Tibial nerve (tissue), 4 donors: Measurements from ENCODE around the gene CDK18. TPM values are rescaled to one million over a fixed set of nuclear protein-coding genes. Genes with fewer than 3 reads are reported as not detected.

Source experiments
- DNase-seq, 2 donors: peaks; one replicate each; pipeline ENCODE4 v3.0.0-alpha.2; 2019; ENCODE audit warnings: low spot score in 2 of 2
- H3K27ac ChIP-seq, 4 donors: fragments of 200-600 bp; sonication (generic) in 3 of 4; one replicate each; pipeline ENCODE4 v1.5.1; 2017 to 2019; ENCODE audit warnings: mild to moderate bottlenecking in 1 of 4
- H3K27me3 ChIP-seq, 2 donors: fragments of 200-600 bp; sonication (generic) in 1 of 2; one replicate each; pipeline versions ENCODE4 v1.5.1 to v1.6.0; 2017 to 2019
- H3K36me3 ChIP-seq, 3 donors: fragments of 200-600 bp; sonication (generic); one replicate each; pipeline ENCODE4 v1.5.1; 2018 to 2019
- H3K4me1 ChIP-seq, 4 donors: fragments of 200-600 bp; sonication (generic) in 3 of 4; one replicate each; pipeline ENCODE4 v1.5.1; 2017 to 2019
- H3K4me3 ChIP-seq, 4 donors: fragments of 200-600 bp; sonication (generic) in 3 of 4; one replicate each; pipeline ENCODE4 v1.5.1; 2017 to 2019; ENCODE audit warnings: mild to moderate bottlenecking in 1 of 4, moderate library complexity in 1 of 4
- H3K9me3 ChIP-seq, 4 donors: fragments of 200-600 bp; sonication (generic) in 3 of 4; one replicate each; pipeline ENCODE4 v1.5.1; 2017 to 2019
- CTCF ChIP-seq, 5 experiments: fragments of 200-600 bp in 3 of 5; fragments of 450-650 bp in 2 of 5; sonication (generic) in 3 of 5; IDR thresholded peaks; one replicate each; pipeline ENCODE4 v1.5.1; 2016 to 2019; ENCODE audit warnings: antibody characterized with exemption in 5 of 5, mild to moderate bottlenecking in 3 of 5, moderate library complexity in 2 of 5
- EP300 ChIP-seq, 2 donors: sonication (generic); formaldehyde crosslinking; IDR thresholded peaks; one replicate each; pipeline ENCODE4 v1.6.1; 2017; ENCODE audit warnings: antibody characterized with exemption in 2 of 2, mild to moderate bottlenecking in 1 of 2
- POLR2A ChIP-seq, 2 donors: fragments of 450-650 bp; IDR thresholded peaks; one replicate each; pipeline ENCODE4 v1.6.1; 2017; ENCODE audit warnings: antibody characterized with exemption in 2 of 2, mild to moderate bottlenecking in 2 of 2, moderate library complexity in 2 of 2
- WGBS, 2 donors: methylation state at CpG; one replicate each; pipeline ENCODE4 v1.1.5; 2018; 5-methylcytosine and 5-hydroxymethylcytosine counted together
- total RNA-seq, 4 donors: library from RNA; depleted of rRNA; stranded (reverse); fragments of >200 nt; gene quantifications; one replicate each; pipeline ENCODE4 v1.1.0, GENCODE V29; 2016

Gene CDK18
- total RNA-seq, 4 donors from 2014 or later, result 5.1 to 14.1 (median 7.5) TPM

- no peaks in the 10 kb centered on the region for H3K9me3 ChIP-seq
- 74 to 83% methylated on average over 2 of the region's 2 CpGs for WGBS, 2 donors
- peaks cover 0 to 17% (median 0%) of the 10 kb centered on the region in 4 donors for H3K4me1 ChIP-seq
- H3K4me3 ChIP-seq, result no peak overlapping the region
- TF ChIP-seq CTCF (IDR thresholded peaks at IDR 0.05) (no peak), EP300 (IDR thresholded peaks at IDR 0.05) (no peak), POLR2A (IDR thresholded peaks at IDR 0.05) (no peak)
- peaks cover 0 to 64% of the 10 kb centered on the region in 2 donors for H3K27me3 ChIP-seq
- DNase-seq, result no peak
- H3K36me3 ChIP-seq, result no peaks in the 10 kb centered on the region
- H3K27ac ChIP-seq, result no peak overlapping the region
These were observed 66.5 kb downstream of the CDK18 start for GRCh38 chr1:205570796-205571537.

- Histone ChIP-seq H3K4me3 (no peak overlapping the region), H3K9me3 (no peaks in the 10 kb centered on the region), H3K4me1 (peaks cover 0 to 17% (median 0%) of the 10 kb centered on the region in 4 donors), H3K36me3 (no peaks in the 10 kb centered on the region), H3K27me3 (peaks cover 0 to 63% of the 10 kb centered on the region in 2 donors), H3K27ac (no peak overlapping the region)
- TF ChIP-seq POLR2A (IDR thresholded peaks at IDR 0.05), result no peak
- TF ChIP-seq EP300 (IDR thresholded peaks at IDR 0.05), result no peak
- no peak for TF ChIP-seq CTCF (IDR thresholded peaks at IDR 0.05)
- 59 to 63% methylated on average over 4 of the region's 4 CpGs for WGBS, 2 donors
- no peak for DNase-seq
These were observed 67.3 kb downstream of the CDK18 start for GRCh38 chr1:205571747-205572146.

GRCh38 chr1:205572421-205572820 lies 68.0 kb downstream of the CDK18 start:
- H3K36me3 ChIP-seq, result no peaks in the 10 kb centered on the region
- 92 to 95% methylated on average over 1 of the region's 1 CpG for WGBS, 2 donors

GRCh38 chr1:205575294-205575885 lies 70.9 kb downstream of the CDK18 start:
- H3K36me3 ChIP-seq, result no peaks in the 10 kb centered on the region
- no peak overlapping the region for H3K4me3 ChIP-seq
- no peak overlapping the region for H3K27ac ChIP-seq
- DNase-seq, result no peak
- no peaks in the 10 kb centered on the region for H3K4me1 ChIP-seq
- H3K9me3 ChIP-seq, result no peaks in the 10 kb centered on the region
- WGBS, 2 donors, result 62 to 67% methylated on average over 1 of the region's 1 CpG
- H3K27me3 ChIP-seq, result peaks cover 0 to 43% of the 10 kb centered on the region in 2 donors
- TF ChIP-seq CTCF (IDR thresholded peaks at IDR 0.05) (no peak), EP300 (IDR thresholded peaks at IDR 0.05) (no peak), POLR2A (IDR thresholded peaks at IDR 0.05) (no peak)

More at GRCh38 chr1:205572421-205572820, 68.0 kb downstream of the CDK18 start:
- H3K27ac ChIP-seq, result no peak overlapping the region
- peaks cover 0 to 58% of the 10 kb centered on the region in 2 donors for H3K27me3 ChIP-seq
- DNase-seq, result no peak
- TF ChIP-seq EP300 (IDR thresholded peaks at IDR 0.05) (no peak), POLR2A (IDR thresholded peaks at IDR 0.05) (no peak), CTCF (IDR thresholded peaks at IDR 0.05) (no peak)
- peaks cover 0 to 17% (median 0%) of the 10 kb centered on the region in 4 donors for H3K4me1 ChIP-seq
- no peaks in the 10 kb centered on the region for H3K9me3 ChIP-seq
- H3K4me3 ChIP-seq, result no peak overlapping the region

GRCh38 chr1:205576011-205576410 lies 71.5 kb downstream of the CDK18 start:
- H3K27ac ChIP-seq, result no peak overlapping the region
- H3K4me3 ChIP-seq, result no peak overlapping the region
- no peaks in the 10 kb centered on the region for H3K4me1 ChIP-seq
- WGBS, 2 donors, result 76 to 78% methylated on average over 3 of the region's 3 CpGs
- no peaks in the 10 kb centered on the region for H3K36me3 ChIP-seq
- TF ChIP-seq EP300 (IDR thresholded peaks at IDR 0.05), result no peak
- no peak for TF ChIP-seq POLR2A (IDR thresholded peaks at IDR 0.05)
- no peak for TF ChIP-seq CTCF (IDR thresholded peaks at IDR 0.05)
- no peak for DNase-seq
- H3K27me3 ChIP-seq, result peaks cover 0 to 39% of the 10 kb centered on the region in 2 donors
- no peaks in the 10 kb centered on the region for H3K9me3 ChIP-seq
